Activated CD8-positive, alpha-beta memory T cell treated with anti-CD3 and anti-CD28 coated beads for 36 hours (primary cell): ENCODE results near the gene TMEM178B. TPM values are rescaled to one million over a fixed set of nuclear protein-coding genes. Genes with fewer than 3 reads are reported as not detected.
"Not testable (repeated sequence)": the region's sequence is repeated elsewhere in the genome, so short reads cannot be mapped to it uniquely, and the experiment has no call there.

Experiments
- CTCF ChIA-PET: fragments of 350-600 bp; sonication (Branson Sonifier 250); formaldehyde crosslinking; loops from one replicate; lab custom pipeline; 2021; ENCODE audit warnings: antibody characterized with exemption; lab: Charles Lee
- POLR2A ChIA-PET: fragments of 350-600 bp; sonication (Branson Sonifier 250); formaldehyde crosslinking; loops from one replicate; lab custom pipeline; 2021; ENCODE audit warnings: antibody characterized with exemption; lab: Charles Lee
- total RNA-seq, 2 experiments: library from RNA; stranded (reverse); gene quantifications; one replicate each; pipeline ENCODE4 v1.2.3, GENCODE V29; 2021

The TMEM178B gene
- total RNA-seq, 2 experiments from 2014 or later: 0.51 to 0.75 TPM

DNA sequence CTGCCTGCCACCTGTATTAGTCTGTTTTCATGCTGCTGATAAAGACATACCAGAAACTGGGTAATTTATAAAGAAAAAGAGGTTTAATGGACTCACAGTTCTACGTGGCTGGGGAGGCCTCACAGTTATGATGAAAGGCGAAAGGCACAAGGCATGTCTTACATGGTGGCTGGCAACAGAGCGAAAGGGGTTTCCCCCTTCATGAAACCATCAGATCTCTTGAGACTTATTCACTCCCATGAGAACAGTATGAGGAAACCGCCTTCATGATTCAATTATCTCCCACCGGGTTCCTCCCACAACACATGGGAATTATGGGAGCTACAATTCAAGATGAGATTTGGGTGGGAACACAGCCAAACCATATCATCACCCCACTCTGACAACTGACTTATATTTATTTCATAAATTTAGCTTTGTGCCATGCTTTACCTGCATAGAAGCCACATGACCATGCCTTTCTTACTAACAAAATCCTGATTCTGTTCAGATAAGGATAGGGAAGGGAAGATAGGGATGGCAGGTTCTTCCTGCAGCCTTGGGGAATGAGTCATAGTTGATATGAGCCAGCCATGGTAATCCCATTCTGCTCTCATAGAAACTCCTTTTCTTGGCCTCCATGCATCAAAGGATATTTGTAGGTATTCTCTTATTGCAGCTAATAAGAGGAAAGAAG, 286.0 kb downstream of the TMEM178B start:
- ChIA-PET CTCF (no interaction called here), POLR2A (no interaction called here)

DNA sequence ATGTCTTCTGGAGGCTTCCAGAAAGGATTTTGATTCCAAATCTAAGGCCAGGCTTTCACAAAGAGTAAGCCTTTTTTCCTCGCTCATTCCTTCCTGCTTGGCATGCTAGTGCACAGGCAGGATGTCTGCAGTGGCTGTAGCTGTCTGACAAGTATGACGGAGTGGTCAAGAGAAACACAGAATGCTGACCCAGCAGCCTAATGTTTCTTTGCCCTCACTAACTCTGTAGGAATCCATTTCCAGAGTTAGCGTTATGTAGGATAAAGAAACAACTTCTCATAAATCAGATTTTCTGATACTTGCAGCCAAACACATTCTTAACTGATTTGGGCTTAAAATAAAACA, 286.5 kb downstream of the TMEM178B start:
- ChIA-PET POLR2A (no interaction called here), CTCF (no interaction called here)

DNA sequence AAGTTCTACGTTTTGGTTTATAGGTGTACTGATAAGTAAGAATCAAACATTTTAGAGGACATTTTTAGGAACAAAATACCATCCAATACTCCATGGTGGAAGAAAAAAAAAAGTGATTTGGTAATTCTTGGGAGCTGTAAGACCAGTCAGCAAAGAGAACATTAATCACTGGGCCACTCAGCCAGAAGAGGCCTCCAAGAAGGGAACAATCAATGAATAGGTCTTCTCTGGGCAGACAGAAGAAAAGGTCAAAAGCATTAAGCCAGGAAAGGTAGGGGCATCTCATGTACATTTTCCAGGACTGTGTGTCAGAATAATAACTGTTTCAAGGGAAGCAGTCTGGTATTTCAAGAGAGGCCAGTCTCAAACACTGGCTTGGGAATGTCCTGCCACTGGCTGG, 286.9 kb downstream of the TMEM178B start:
- ChIA-PET POLR2A (no interaction called here), CTCF (interaction anchor here (0.6 kb wide), 1 partner anchor 17 kb away, joined by 4 read pairs; no protein-coding TSS in a partner anchor)

GRCh38 chr7:141361479-141361878, 287.6 kb downstream of the TMEM178B start:
- POLR2A ChIA-PET: no interaction called here
- CTCF ChIA-PET: no interaction called here

GRCh38 chr7:141361960-141362359, 288.1 kb downstream of the TMEM178B start:
- CTCF ChIA-PET: no interaction called here

DNA sequence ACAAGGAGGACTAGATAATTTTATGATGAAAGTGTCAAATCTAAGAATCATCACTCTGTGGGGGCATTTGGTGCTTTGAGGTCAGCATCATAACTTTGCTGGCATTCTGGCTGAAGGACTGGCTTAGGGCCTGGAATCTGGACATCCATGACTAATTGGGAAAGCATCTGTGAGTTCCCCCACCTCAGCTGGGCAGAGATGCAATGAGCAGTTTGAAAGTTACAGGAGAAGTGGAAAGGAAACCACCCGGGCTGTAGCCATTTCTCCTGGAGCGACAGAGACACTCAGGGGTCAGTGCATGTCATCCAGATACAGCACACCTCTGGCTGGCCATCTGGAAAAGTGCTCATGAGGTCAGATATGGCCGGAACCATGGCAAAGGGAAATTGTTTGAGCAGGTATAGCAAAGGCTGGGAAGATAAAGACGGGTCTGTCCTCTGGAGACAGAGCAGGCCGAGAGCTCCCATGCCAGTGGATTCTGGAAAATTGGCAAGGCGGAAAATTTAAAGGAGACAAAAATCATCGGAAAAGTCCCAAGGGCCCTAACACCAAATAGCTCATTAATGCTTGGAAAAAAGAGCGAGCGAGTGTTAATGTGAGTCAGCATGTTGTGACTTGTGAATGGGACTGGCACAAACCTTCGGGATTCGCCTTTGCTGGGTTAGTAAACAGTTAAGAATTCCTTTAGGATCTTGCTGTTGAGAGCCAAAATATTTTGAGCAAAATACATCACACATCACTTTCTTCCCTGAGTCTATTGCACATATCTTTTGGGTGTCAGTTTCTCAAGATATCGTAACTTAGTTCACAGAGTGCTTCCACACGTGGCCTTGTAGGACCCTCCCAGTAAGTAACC, 288.9 kb downstream of the TMEM178B start:
- ChIA-PET POLR2A (no interaction called here), CTCF (no interaction called here)

More at GRCh38 chr7:141361960-141362359, 288.1 kb downstream of the TMEM178B start:
- POLR2A ChIA-PET: no interaction called here

GRCh38 chr7:141363748-141364147, 289.9 kb downstream of the TMEM178B start:
- ChIA-PET CTCF (no interaction called here), POLR2A (no interaction called here)

DNA sequence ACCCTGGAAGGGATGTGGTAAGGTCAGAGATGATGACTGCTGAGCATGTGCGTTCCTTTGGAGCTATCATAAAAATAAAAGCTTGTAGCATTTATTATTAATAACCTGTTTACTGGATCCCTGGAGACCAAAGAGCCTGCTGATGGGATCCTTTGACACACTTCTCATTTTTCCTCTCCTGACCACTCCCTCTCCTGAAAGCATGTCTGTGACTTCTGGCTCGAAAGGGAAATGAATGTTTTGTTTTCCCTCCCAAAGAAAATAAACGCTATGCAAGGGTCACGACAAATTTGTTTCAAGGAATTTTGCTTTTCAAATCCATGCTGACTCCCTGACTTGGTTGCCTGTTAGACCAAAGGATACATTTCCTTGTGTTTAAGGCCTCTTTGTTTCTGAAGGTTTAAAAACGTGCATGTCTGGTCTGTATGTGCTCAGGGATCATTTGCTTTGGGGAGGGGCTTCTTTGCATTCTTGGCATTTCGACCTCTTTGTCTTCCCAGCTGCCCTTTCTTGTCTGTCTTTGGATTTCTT, 292.3 kb downstream of the TMEM178B start:
- ChIA-PET CTCF (no interaction called here), POLR2A (no interaction called here)

DNA sequence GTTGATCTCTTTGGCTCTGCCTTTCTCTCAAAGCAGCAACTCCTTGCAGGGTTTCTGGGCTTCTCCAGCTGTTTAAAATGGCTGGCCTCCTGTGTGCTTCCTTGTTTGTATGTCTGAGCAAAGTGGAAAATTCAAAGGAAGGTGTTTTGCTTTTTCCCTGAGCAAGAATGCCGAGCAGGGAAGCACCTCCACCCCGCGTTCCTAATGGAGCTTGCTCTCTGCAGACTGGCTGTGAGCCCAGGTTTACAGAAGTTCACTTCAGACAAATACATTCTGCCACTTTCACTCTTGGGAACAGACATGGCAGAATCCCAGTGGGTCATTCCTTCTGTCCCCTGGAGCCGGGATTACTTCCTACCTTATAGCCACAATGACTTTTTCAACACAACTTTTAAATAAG, 295.6 kb downstream of the TMEM178B start:
- ChIA-PET POLR2A (no interaction called here), CTCF (no interaction called here)

DNA sequence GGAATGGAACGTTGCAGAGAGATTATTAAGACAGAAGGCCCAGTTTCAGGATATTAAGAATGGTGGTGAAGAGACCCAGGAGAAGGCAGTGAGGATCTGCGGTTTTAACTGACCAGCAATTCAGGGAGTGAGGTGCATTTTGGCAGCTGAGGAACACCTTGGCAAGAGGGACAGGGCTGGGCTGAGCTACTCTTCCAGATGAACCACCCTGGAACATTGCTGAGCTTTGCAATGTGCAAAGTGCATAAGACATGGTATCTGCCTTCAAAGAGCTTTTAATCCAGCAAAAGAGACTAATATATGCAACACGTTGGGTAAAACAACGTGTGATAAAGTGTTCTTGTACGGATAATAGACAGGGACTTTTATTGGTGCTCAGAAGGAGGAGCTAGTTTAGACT, 296.3 kb downstream of the TMEM178B start:
- POLR2A ChIA-PET: no interaction called here

GRCh38 chr7:141370650-141371049, 296.8 kb downstream of the TMEM178B start:
- ChIA-PET CTCF (no interaction called here), POLR2A (no interaction called here)

More for the DNA sequence above, 296.3 kb downstream of the TMEM178B start:
- CTCF ChIA-PET: no interaction called here

GRCh38 chr7:141374425-141374824, 300.6 kb downstream of the TMEM178B start:
- POLR2A ChIA-PET: no interaction called here
- CTCF ChIA-PET: no interaction called here

DNA sequence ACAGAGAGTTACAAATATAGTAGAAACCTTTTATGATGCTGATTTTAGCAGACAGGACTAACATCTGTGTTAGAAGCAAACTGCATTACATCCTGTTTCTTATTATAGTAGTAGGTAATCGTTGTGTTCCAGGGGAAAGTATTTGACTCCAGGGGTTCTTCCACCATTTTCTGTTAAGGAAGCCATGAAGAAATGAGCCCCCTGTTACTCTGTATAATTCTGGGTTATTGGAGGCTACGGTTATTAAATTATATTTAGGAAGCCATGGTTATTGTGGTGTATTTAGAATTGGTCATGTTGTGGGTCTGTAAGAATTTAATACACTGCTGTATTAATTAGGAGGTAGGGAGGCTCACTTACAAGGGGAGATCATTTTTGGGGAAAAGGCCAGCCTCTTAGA, 301.6 kb downstream of the TMEM178B start:
- ChIA-PET CTCF (no interaction called here), POLR2A (no interaction called here)

GRCh38 chr7:141377906-141378305, 304.0 kb downstream of the TMEM178B start:
- ChIA-PET POLR2A (no interaction called here), CTCF (interaction anchor here (0.7 kb wide), 1 partner anchor 10 kb away, joined by 5 read pairs; no protein-coding TSS in a partner anchor)

DNA sequence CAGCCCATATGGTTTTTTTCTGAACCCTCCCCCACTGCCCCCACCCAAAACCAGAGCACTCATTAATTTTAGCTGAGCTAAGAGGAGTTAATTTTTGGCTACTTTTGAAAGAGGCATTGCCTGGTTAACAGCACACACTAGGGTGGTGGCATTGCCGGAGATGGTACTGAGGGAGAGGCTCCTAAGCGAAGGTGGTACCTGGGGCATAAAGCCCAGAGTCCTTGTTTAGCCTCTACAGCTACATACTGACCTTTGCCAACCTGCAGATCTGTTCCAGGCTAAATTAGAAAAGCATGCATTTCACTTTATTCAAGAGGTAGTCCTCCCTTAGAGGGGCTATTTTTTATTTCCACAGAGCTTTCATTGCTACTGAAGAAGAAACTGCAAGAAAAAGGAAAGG, 304.5 kb downstream of the TMEM178B start:
- ChIA-PET POLR2A (no interaction called here), CTCF (no interaction called here)

- ChIA-PET POLR2A (no interaction called here), CTCF (no interaction called here)
Observed at GRCh38 chr7:141381794-141382427, 308.0 kb downstream of the TMEM178B start.

- CTCF ChIA-PET, POLR2A ChIA-PET: not testable (repeated sequence)
Observed at GRCh38 chr7:141383356-141383755, 309.5 kb downstream of the TMEM178B start.

DNA sequence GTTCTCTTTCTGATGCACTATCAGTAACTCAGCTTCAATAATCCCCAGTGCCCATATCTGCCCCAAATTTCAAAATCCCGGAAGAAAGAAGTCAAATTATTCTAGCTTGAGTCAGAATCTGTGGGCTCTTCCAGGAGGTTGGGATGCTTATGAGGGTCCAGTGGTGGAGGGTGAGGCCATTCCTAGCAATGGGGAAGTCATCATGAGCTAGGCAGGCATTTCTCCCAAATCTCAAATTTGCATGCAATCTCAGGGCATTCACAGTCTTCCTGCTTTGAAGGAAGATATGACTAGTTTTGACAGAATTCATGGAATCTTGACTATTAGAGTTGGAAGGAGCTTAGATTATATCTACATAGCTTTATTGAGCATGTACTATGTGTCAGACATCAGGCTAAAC, 313.0 kb downstream of the TMEM178B start:
- ChIA-PET CTCF (no interaction called here), POLR2A (no interaction called here)

GRCh38 chr7:141387521-141388217, 313.8 kb downstream of the TMEM178B start:
- CTCF ChIA-PET: no interaction called here

More at GRCh38 chr7:141387521-141388217, 313.8 kb downstream of the TMEM178B start:
- POLR2A ChIA-PET: no interaction called here
